Activated T-helper 17 cell treated with anti-CD3 and anti-CD28 coated beads, Interleukin-2, amount 50 U/mL, for 72 hours (primary cell): ENCODE measurements around the gene LRRC7. TPM values are rescaled to one million over a fixed set of nuclear protein-coding genes. Genes with fewer than 3 reads are reported as not detected.
A peak's percentile ranks its signal among the peaks of the same experiment; 100 is the strongest.

Experiments
- ATAC-seq: fragments of 150-1000 bp; cut with Tn5 transposase; replicated peaks from 2 replicates; pipeline ENCODE4 v1.10.0; 2021; ENCODE audit warnings: mild to moderate bottlenecking, moderate library complexity
- H3K27ac Mint-ChIP-seq: one replicate; pipeline ENCODE4 v1.8.0; 2022; ENCODE audit warnings: mixed read lengths
- H3K27me3 Mint-ChIP-seq: one replicate; pipeline ENCODE4 v1.8.0; 2022; ENCODE audit warnings: mixed read lengths
- H3K36me3 Mint-ChIP-seq: one replicate; pipeline ENCODE4 v1.8.0; 2022; ENCODE audit warnings: low read depth, mild to moderate bottlenecking, mixed read lengths
- H3K4me1 Mint-ChIP-seq: one replicate; pipeline ENCODE4 v1.8.0; 2022; ENCODE audit warnings: mixed read lengths
- H3K4me3 Mint-ChIP-seq: one replicate; pipeline ENCODE4 v1.8.0; 2022; ENCODE audit warnings: mild to moderate bottlenecking, mixed read lengths
- H3K9me3 Mint-ChIP-seq: one replicate; pipeline ENCODE4 v1.8.0; 2022; ENCODE audit warnings: mixed read lengths
- total RNA-seq, 2 donors: library from RNA; stranded (reverse); gene quantifications; one replicate each; pipeline ENCODE4 v1.2.3, GENCODE V29; 2022

The LRRC7 gene
- total RNA-seq, 2 donors from 2014 or later, result not detected

GRCh38 chr1:70171512-70171911, 603.8 kb downstream of the LRRC7 start:
- peak; percentile 56 for ATAC-seq
- no peaks in the 10 kb centered on the region for H3K27me3 Mint-ChIP-seq
- no peak overlapping the region for H3K4me3 Mint-ChIP-seq

More at GRCh38 chr1:70171512-70171911, 603.8 kb downstream of the LRRC7 start:
- H3K9me3 Mint-ChIP-seq, result no peaks in the 10 kb centered on the region
- peaks cover 78% of the 10 kb centered on the region for H3K36me3 Mint-ChIP-seq
- no peak overlapping the region for H3K27ac Mint-ChIP-seq
- peaks cover 15% of the 10 kb centered on the region for H3K4me1 Mint-ChIP-seq
